SH-SY5Y (cell line): ENCODE measurements around the gene C10orf90.

Experiments used
- GATA2 ChIP-seq: IDR thresholded peaks from 2 replicates; pipeline ENCODE4 v1.6.1; 2011; ENCODE audit warnings: mild to moderate bottlenecking, low read depth, low read length
- GATA3 ChIP-seq: IDR thresholded peaks from 2 replicates; pipeline ENCODE4 v1.6.1; 2011; ENCODE audit warnings: low read depth, mild to moderate bottlenecking, low read length, moderate library complexity

DNA sequence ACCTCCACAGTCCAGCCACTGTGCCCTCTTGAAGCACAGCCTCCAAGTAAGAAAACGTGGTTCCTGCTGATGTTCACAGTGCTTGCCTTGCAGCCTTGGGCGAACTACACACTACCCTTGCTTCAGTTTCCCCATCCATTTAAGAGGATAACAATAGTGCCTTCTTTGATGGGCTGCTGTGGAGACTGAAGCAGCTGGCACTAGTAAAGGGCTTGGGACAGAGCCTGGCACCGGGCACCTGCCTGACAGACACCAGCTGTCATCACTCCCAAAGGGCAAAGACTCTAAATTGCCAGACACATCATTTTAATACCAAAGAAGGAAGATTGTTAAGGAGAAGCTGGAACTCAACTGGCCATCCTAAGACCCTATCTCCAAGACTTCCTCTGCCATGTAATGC lies 3.1 kb upstream of the C10orf90 start:
- no peak for TF ChIP-seq GATA2
- TF ChIP-seq GATA3: no peak
